ENCODE data around the gene LRRC17. TPM values are rescaled to one million over a fixed set of nuclear protein-coding genes. Genes with fewer than 3 reads are reported as not detected.

Gene LRRC17
- polyA plus RNA-seq, 1 donor from 2014 or later: 6.7 TPM

DNA sequence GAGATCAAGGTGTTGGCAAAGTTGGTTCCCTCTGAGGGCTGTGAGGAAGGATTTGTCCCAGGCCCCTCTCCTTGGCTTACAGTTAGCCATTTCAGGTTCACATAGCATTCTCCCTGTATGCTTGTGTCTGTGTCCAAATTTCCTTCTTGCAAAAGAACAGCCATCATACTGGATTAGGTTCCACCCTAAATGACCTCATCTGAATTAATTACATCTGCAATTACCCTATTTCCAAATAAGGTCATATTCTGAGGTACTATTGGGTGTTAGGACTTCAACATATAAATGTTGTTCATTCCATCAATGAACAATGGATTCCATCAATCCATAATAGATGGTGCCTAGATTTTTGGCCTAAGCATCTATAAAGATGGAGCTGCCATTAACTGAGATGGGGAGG, 16.2 kb upstream of the LRRC17 start:
- Histone ChIP-seq H3K27me3 (ENCODE audit: insufficient read depth, low read depth, low read length) (no peaks in the 10 kb centered on the region), H3K27ac (ENCODE audit: low read length) (no peak overlapping the region), H3K9ac (ENCODE audit: low read length) (no peak overlapping the region), H3K4me3 (ENCODE audit: low read length) (no peak overlapping the region), H3K9me3 (ENCODE audit: low read length) (no peaks in the 10 kb centered on the region), H3K9me2 (ENCODE audit: insufficient read depth, low read length) (no peaks in the 10 kb centered on the region), H4K20me1 (ENCODE audit: insufficient read depth) (no peaks in the 10 kb centered on the region), H3K4me2 (ENCODE audit: low read length) (no peak overlapping the region), H3K36me3 (ENCODE audit: insufficient read depth, low read length) (no peaks in the 10 kb centered on the region), H3K79me2 (replicated peaks; ENCODE audit: insufficient read depth, low read length) (no peaks in the 10 kb centered on the region), H2AFZ (ENCODE audit: low read depth, low read length) (no peak overlapping the region), H3F3A (ENCODE audit: insufficient read depth, low read length, poor library complexity, severe bottlenecking) (no peaks in the 10 kb centered on the region)
- TF ChIP-seq MXI1 (conservative IDR thresholded peaks at IDR 0.05; ENCODE audit: poor library complexity, severe bottlenecking) (no peak), SMC3 (conservative IDR thresholded peaks at IDR 0.05; ENCODE audit: poor library complexity) (no peak), TAF1 (IDR thresholded peaks at IDR 0.05; ENCODE audit: low read depth) (no peak), POLR2AphosphoS5 (IDR thresholded peaks at IDR 0.05) (no peak), EP300 (conservative IDR thresholded peaks at IDR 0.05; ENCODE audit: poor library complexity, severe bottlenecking) (no peak)
- TF ChIP-seq, protein P1, sequence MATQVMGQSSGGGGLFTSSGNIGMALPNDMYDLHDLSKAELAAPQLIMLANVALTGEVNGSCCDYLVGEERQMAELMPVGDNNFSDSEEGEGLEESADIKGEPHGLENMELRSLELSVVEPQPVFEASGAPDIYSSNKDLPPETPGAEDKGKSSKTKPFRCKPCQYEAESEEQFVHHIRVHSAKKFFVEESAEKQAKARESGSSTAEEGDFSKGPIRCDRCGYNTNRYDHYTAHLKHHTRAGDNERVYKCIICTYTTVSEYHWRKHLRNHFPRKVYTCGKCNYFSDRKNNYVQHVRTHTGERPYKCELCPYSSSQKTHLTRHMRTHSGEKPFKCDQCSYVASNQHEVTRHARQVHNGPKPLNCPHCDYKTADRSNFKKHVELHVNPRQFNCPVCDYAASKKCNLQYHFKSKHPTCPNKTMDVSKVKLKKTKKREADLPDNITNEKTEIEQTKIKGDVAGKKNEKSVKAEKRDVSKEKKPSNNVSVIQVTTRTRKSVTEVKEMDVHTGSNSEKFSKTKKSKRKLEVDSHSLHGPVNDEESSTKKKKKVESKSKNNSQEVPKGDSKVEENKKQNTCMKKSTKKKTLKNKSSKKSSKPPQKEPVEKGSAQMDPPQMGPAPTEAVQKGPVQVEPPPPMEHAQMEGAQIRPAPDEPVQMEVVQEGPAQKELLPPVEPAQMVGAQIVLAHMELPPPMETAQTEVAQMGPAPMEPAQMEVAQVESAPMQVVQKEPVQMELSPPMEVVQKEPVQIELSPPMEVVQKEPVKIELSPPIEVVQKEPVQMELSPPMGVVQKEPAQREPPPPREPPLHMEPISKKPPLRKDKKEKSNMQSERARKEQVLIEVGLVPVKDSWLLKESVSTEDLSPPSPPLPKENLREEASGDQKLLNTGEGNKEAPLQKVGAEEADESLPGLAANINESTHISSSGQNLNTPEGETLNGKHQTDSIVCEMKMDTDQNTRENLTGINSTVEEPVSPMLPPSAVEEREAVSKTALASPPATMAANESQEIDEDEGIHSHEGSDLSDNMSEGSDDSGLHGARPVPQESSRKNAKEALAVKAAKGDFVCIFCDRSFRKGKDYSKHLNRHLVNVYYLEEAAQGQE (IDR thresholded peaks at IDR 0.05; ENCODE audit: borderline replicate concordance): no peak
- TF ChIP-seq, protein P2, sequence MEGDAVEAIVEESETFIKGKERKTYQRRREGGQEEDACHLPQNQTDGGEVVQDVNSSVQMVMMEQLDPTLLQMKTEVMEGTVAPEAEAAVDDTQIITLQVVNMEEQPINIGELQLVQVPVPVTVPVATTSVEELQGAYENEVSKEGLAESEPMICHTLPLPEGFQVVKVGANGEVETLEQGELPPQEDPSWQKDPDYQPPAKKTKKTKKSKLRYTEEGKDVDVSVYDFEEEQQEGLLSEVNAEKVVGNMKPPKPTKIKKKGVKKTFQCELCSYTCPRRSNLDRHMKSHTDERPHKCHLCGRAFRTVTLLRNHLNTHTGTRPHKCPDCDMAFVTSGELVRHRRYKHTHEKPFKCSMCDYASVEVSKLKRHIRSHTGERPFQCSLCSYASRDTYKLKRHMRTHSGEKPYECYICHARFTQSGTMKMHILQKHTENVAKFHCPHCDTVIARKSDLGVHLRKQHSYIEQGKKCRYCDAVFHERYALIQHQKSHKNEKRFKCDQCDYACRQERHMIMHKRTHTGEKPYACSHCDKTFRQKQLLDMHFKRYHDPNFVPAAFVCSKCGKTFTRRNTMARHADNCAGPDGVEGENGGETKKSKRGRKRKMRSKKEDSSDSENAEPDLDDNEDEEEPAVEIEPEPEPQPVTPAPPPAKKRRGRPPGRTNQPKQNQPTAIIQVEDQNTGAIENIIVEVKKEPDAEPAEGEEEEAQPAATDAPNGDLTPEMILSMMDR (IDR thresholded peaks at IDR 0.05; ENCODE audit: poor library complexity, severe bottlenecking): no peak

DNA sequence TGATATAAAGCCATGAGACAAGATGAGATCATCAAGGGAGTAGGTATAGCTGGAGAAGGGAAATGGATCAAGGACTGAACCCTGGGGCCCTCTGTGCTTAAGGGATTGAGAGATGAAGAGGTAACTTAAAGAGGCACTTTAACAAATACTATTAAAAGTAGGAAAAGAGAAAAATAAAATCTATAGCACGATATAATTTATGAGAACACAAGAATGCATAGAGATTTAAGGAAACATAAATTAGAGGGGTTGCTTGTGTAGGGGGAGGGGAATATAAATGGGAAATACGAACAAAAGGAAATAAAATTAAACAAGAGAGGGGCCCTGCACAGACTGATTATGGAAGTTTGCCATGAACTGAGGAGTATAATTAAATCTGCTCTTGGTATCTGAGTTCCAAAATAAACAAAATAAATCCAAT, 15.6 kb upstream of the LRRC17 start:
- no peaks in the 10 kb centered on the region for H3K79me2 ChIP-seq (replicated peaks; ENCODE audit: insufficient read depth, low read length)
- no peaks in the 10 kb centered on the region for H3K9me2 ChIP-seq (ENCODE audit: insufficient read depth, low read length)
- no peaks in the 10 kb centered on the region for H3K27me3 ChIP-seq (ENCODE audit: insufficient read depth, low read depth, low read length)
- no peak overlapping the region for H3K9ac ChIP-seq (ENCODE audit: low read length)
- TF ChIP-seq EZH2 (IDR thresholded peaks at IDR 0.05; ENCODE audit: borderline replicate concordance, insufficient read depth, low read length, poor library complexity, severe bottlenecking) (no peak), TAF1 (IDR thresholded peaks at IDR 0.05; ENCODE audit: low read depth) (no peak), SMC3 (conservative IDR thresholded peaks at IDR 0.05; ENCODE audit: poor library complexity) (no peak), EP300 (conservative IDR thresholded peaks at IDR 0.05; ENCODE audit: poor library complexity, severe bottlenecking) (no peak), POLR2AphosphoS5 (IDR thresholded peaks at IDR 0.05) (no peak), RAD21 (conservative IDR thresholded peaks at IDR 0.05) (no peak), MXI1 (conservative IDR thresholded peaks at IDR 0.05; ENCODE audit: poor library complexity, severe bottlenecking) (no peak)
- TF ChIP-seq, protein P2 (IDR thresholded peaks at IDR 0.05; ENCODE audit: poor library complexity, severe bottlenecking): no peak
- TF ChIP-seq, protein P1 (IDR thresholded peaks at IDR 0.05; ENCODE audit: borderline replicate concordance): no peak
- no peak overlapping the region for H3K27ac ChIP-seq (ENCODE audit: low read length)
- H3F3A ChIP-seq (ENCODE audit: insufficient read depth, low read length, poor library complexity, severe bottlenecking): no peaks in the 10 kb centered on the region
- no peak overlapping the region for H3K4me2 ChIP-seq (ENCODE audit: low read length)
- H3K36me3 ChIP-seq (ENCODE audit: insufficient read depth, low read length): no peaks in the 10 kb centered on the region
- no peak overlapping the region for H3K4me3 ChIP-seq (ENCODE audit: low read length)
- no peak overlapping the region for H2AFZ ChIP-seq (ENCODE audit: low read depth, low read length)
- no peaks in the 10 kb centered on the region for H3K9me3 ChIP-seq (ENCODE audit: low read length)
- no peaks in the 10 kb centered on the region for H4K20me1 ChIP-seq (ENCODE audit: insufficient read depth)

All from neural cell (in vitro differentiated cells).